GM10266 (cell line): ENCODE data around the gene SLMAP.

Experiments
- DNase-seq: peaks from one replicate; pipeline ENCODE4 v3.0.0; 2012; ENCODE audit errors: extremely low spot score
- TF ChIP-seq, protein P1 (sequence below): IDR thresholded peaks from 2 replicates; pipeline ENCODE4 v1.5.1; 2012; ENCODE audit warnings: mild to moderate bottlenecking, low read depth; ENCODE audit not compliant: control insufficient read depth, insufficient read depth; ENCODE audit errors: missing control alignments

Gene SLMAP

DNA sequence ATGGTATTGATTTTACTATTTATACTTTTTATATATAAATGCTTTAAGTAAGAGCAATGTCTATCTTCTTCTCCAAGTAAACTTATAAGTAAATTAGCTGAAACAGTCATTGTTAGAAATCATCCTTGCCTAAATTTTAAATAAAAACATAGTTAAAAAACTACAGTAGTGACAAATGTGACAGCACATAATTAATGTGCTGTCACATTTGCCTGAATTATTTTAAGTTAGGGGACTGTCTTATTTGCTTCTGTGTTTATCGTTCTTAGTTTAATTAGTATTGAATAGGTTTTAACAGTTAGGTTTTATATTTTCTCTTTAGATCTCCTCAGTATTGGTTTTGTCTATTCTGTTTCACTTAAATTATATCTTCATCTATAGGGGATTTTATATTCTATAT lies 36.1 kb downstream of the SLMAP start:
- TF ChIP-seq, protein P1, sequence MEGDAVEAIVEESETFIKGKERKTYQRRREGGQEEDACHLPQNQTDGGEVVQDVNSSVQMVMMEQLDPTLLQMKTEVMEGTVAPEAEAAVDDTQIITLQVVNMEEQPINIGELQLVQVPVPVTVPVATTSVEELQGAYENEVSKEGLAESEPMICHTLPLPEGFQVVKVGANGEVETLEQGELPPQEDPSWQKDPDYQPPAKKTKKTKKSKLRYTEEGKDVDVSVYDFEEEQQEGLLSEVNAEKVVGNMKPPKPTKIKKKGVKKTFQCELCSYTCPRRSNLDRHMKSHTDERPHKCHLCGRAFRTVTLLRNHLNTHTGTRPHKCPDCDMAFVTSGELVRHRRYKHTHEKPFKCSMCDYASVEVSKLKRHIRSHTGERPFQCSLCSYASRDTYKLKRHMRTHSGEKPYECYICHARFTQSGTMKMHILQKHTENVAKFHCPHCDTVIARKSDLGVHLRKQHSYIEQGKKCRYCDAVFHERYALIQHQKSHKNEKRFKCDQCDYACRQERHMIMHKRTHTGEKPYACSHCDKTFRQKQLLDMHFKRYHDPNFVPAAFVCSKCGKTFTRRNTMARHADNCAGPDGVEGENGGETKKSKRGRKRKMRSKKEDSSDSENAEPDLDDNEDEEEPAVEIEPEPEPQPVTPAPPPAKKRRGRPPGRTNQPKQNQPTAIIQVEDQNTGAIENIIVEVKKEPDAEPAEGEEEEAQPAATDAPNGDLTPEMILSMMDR, result no peak
- DNase-seq, result no peak

DNA sequence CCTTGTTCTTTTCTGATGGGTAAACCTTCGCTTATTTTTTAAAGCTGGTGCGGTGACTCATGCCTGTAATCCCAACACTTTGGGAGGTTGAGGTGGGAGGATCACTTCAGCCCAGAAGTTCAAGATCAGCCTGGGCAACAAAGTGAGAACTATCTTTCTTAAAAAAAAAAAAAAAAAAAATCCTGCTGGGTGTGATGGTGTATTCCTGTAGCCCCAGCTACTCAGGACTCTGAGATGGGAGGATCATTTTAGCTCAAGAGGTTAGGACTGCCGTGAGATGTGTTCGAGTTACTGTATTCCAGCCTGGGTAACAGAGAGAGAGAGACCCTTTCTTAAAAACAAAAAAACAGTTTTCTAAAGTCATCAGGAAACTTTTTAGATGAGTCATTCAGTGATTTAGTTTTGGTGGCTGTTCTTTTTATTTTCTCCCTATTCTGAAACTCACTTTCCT lies 37.7 kb downstream of the SLMAP start:
- DNase-seq, result no peak
- TF ChIP-seq, protein P1, result no peak

DNA sequence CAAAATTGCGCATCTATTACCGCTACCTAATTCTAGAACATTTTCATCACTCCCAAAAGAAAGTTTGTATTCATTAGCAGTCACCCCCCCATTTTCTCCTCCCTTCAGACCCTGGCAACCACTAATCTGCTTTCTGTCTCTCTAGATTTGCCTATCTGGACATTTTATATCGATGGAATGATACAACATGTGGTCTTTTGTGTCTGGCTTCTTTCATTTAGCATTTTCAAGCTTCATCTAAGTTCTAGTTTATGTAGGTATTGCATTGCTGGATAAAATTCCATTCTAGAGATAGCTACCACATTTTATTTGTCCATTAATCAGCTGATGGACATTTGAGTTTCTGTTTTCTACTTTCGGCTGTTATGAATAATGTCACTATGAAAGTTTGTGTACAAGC lies 38.4 kb downstream of the SLMAP start:
- no peak for DNase-seq
- TF ChIP-seq, protein P1, result no peak

DNA sequence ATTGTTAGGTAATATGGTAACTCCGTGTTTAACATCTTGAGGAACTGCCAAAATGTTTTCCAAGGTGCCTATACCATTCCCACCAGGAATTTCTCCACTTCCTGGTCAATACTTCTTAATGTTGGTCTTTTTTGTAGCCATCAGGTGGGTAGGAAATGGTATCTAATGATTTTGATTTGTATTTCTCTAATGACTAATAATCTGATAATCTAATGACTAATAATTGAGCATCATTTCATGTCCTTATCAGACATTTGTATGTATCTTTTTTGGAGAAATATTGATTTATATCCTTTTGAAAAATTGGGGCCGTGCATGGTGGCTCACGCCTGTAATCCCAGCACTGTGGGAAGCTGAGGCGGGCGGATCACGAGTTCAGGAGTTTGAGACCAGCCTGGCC lies 38.8 kb downstream of the SLMAP start:
- DNase-seq, result no peak
- TF ChIP-seq, protein P1, result no peak

DNA sequence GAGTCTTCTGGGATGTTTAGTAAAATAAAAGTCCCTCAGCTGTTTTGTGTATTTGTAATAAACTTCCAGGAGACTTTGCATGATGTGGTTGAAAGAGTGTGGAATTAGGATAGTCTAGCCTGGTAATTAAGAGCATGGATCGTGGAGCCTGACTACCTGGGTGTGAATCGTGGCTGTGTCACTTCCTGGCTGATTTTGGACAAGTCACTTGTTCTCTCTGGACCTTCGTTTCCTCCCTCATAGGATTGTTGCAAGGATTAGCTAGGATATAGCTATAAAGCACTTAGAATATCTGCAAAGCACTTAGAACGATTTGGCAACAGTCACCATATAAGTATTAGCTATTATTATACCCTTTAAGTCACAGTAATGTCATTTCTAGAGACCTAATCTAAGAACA lies 40.2 kb downstream of the SLMAP start:
- TF ChIP-seq, protein P1, result no peak
- no peak for DNase-seq

DNA sequence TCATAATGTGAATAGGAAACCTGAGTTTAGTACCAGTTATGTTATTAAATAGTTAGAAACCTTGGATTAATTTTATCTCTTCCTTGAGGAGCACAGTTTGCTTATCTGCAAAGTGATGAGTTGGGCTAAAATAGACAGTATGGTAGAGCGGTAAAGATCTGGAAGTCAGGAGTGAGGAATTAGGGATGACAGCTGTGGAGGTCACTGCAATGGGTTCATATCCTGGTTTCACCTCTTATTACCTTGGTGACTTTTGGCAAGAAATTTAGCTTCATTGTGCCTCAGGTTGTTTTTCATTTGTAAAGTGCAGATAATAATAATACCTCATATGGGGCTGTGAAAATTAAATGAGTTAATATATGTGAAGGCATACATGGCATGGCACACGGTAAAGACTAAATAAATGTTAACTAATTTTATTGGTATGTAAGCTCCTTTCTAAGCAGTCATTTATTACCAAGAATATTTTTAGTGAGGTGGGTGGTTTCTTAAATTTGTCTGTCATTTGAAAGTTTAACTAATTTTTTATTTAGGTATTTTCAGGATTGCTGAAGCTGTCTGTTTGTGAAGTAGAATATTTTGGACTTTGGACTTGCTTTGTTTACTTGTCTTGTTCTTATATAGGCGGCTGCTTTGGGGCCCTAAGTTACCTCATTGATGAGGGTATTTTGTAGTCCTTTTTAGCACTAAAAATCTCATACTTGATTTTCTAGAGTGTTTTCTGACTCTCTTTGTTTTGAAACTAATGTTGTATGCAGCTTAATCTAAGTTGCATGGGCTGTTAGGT lies 41.8 kb downstream of the SLMAP start:
- DNase-seq, result no peak
- TF ChIP-seq, protein P1, result no peak

DNA sequence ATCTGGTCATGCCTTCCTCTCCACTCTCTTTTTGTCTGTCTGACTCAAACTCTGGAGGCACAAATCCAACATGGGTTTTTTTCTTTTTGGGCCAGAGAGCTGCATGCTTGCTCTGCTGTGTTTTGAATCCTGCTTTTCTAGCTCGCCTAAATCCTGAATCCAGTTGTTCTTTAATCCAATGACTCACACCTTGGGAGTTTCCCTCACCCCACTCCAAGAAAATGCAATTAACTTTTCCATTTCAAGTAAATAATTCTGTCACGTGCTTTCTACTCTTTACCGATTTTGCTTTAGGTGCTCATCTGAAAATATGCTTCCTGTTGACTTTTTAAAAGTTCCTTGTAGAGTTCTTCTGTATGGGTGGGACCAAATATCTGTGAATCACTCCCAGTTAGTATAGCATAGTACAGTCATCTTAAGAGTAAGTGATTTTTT lies 47.6 kb downstream of the SLMAP start:
- no peak for DNase-seq

More for the DNA sequence above, 47.6 kb downstream of the SLMAP start:
- TF ChIP-seq, protein P1, result no peak
